H1 (cell line): ENCODE data around the gene MCHR2. TPM values are rescaled to one million over a fixed set of nuclear protein-coding genes. Genes with fewer than 3 reads are reported as not detected.

Source experiments
- CTCF ChIA-PET: fragments of 300-600 bp; sonication (Branson Sonifier 250); formaldehyde crosslinking; loops from one replicate; lab custom pipeline; 2021; ENCODE audit not compliant: partially characterized antibody; lab: Charles Lee
- POLR2A ChIA-PET: fragments of 300-600 bp; sonication (Branson Sonifier 250); formaldehyde crosslinking; loops from one replicate; lab custom pipeline; 2021; ENCODE audit warnings: inconsistent platforms; ENCODE audit not compliant: partially characterized antibody; lab: Charles Lee
- DNase-seq, 2 experiments: peaks; one replicate each; pipeline versions ENCODE4 v3.0.0 to v3.0.0-alpha.2; 2010 to 2022; ENCODE audit warnings: low spot score in 2 of 2, low read depth in 1 of 2, mixed read lengths in 1 of 2
- FAIRE-seq: peaks from 2 replicates; lab custom pipeline; 2011; peaks lifted over from hg19 to GRCh38; lab: Jason Lieb, UNC
- H2AFZ ChIP-seq: 2 replicates; pipeline ENCODE4 v1.8.1; 2012; ENCODE audit warnings: low read length, inconsistent platforms
- H2AK5ac ChIP-seq: 2 replicates; pipeline ENCODE4 v1.6.1; 2013; ENCODE audit warnings: low read depth, low read length
- H2BK120ac ChIP-seq: replicated peaks from 2 replicates; pipeline ENCODE3; 2013; ENCODE audit warnings: low read depth, low read length, inconsistent platforms
- H2BK12ac ChIP-seq: 2 replicates; pipeline ENCODE4 v1.6.1; 2013; ENCODE audit warnings: low read depth, low read length
- H2BK15ac ChIP-seq: 2 replicates; pipeline ENCODE4 v1.6.1; 2013; ENCODE audit warnings: low read length
- H2BK20ac ChIP-seq: 2 replicates; pipeline ENCODE4 v1.6.1; 2013; ENCODE audit warnings: low read length
- H2BK5ac ChIP-seq: 2 replicates; pipeline ENCODE4 v1.6.1; 2013; ENCODE audit warnings: low read depth, low read length
- H3K14ac ChIP-seq: 2 replicates; pipeline ENCODE4 v1.6.1; 2013; ENCODE audit warnings: inconsistent platforms; ENCODE audit not compliant: insufficient read length
- H3K18ac ChIP-seq: 2 replicates; pipeline ENCODE4 v1.6.1; 2013; ENCODE audit warnings: low read length; ENCODE audit errors: extremely low read depth
- H3K23ac ChIP-seq: 2 replicates; pipeline ENCODE4 v1.6.1; 2013; ENCODE audit warnings: inconsistent platforms; ENCODE audit not compliant: insufficient read length
- H3K23me2 ChIP-seq: 2 replicates; pipeline ENCODE4 v1.6.1; 2013; ENCODE audit warnings: low read depth, low read length
- H3K27ac ChIP-seq: 2 replicates; pipeline ENCODE4 v1.6.1; 2011; ENCODE audit warnings: low read depth, low read length, inconsistent platforms
- H3K27me3 ChIP-seq, 4 experiments: replicated peaks in 1 of 4; 1 replicate in 1 of 4; 2 replicates in 3 of 4; pipeline versions ENCODE4 v1.6.1 to v1.8.1; 2011 to 2013; ENCODE audit warnings: low read length in 3 of 4, mild to moderate bottlenecking in 3 of 4, inconsistent platforms in 2 of 4, mixed read lengths in 2 of 4, moderate library complexity in 1 of 4; ENCODE audit not compliant: control insufficient read depth in 3 of 4, insufficient read depth in 3 of 4; ENCODE audit errors: extremely low read depth in 1 of 4
- H3K36me3 ChIP-seq, 4 experiments: 2 replicates each; pipeline versions ENCODE4 v1.6.1 to v1.8.1; 2011 to 2013; ENCODE audit warnings: mild to moderate bottlenecking in 4 of 4, low read length in 3 of 4, moderate library complexity in 2 of 4, control low read depth in 1 of 4, inconsistent platforms in 1 of 4; ENCODE audit not compliant: insufficient read depth in 4 of 4, control insufficient read depth in 2 of 4
- H3K4ac ChIP-seq: replicated peaks from 2 replicates; pipeline ENCODE3; 2013; ENCODE audit warnings: low read length, low read depth, mixed read lengths, inconsistent platforms; ENCODE audit not compliant: insufficient read length
- H3K4me1 ChIP-seq, 4 experiments: replicated peaks in 1 of 4; 1 replicate in 1 of 4; 2 replicates in 3 of 4; pipeline versions ENCODE4 v1.6.1 to v1.8.1; 2011 to 2013; ENCODE audit warnings: low read length in 3 of 4, inconsistent platforms in 2 of 4, mixed read lengths in 1 of 4; ENCODE audit not compliant: insufficient read depth in 4 of 4, control insufficient read depth in 3 of 4
- H3K4me2 ChIP-seq, 2 experiments: 2 replicates each; pipeline versions ENCODE4 v1.6.1 to v1.8.1; 2011 to 2013; ENCODE audit warnings: low read depth in 2 of 2, low read length in 2 of 2, control low read depth in 1 of 2, inconsistent platforms in 1 of 2, mild to moderate bottlenecking in 1 of 2; ENCODE audit not compliant: insufficient read depth in 1 of 2
- H3K4me3 ChIP-seq, 4 experiments: fragments of 200-600, 300-600 bp in 1 of 4; sonication (generic), shearing (Covaris generic), sonication (Bioruptor Twin) in 1 of 4; 2 replicates each; pipeline versions ENCODE4 v1.5.1 to v1.8.1; 2011 to 2016; ENCODE audit warnings: low read length in 4 of 4, low read depth in 3 of 4, control low read depth in 2 of 4, inconsistent platforms in 2 of 4, mild to moderate bottlenecking in 2 of 4, mixed read lengths in 1 of 4, moderate library complexity in 1 of 4; ENCODE audit not compliant: insufficient read depth in 2 of 4; ENCODE audit errors: extremely low read depth in 1 of 4
- H3K56ac ChIP-seq: replicated peaks from 2 replicates; pipeline ENCODE3; 2013; ENCODE audit warnings: low read depth, mild to moderate bottlenecking, mixed read lengths, low read length, inconsistent platforms; ENCODE audit not compliant: insufficient read length
- H3K79me1 ChIP-seq: 2 replicates; pipeline ENCODE4 v1.6.1; 2013; ENCODE audit warnings: low read depth, low read length, control low read depth
- H3K79me2 ChIP-seq, 2 experiments: 2 replicates each; pipeline versions ENCODE4 v1.6.1 to v1.8.1; 2012 to 2013; ENCODE audit warnings: low read length in 2 of 2, mild to moderate bottlenecking in 2 of 2, inconsistent platforms in 1 of 2; ENCODE audit not compliant: insufficient read depth in 2 of 2, control insufficient read depth in 1 of 2
- H3K9ac ChIP-seq, 4 experiments: replicated peaks in 1 of 4; 1 replicate in 1 of 4; 2 replicates in 3 of 4; pipeline versions ENCODE4 v1.6.1 to v1.8.1; 2011 to 2013; ENCODE audit warnings: low read depth in 3 of 4, low read length in 3 of 4, control low read depth in 2 of 4, mild to moderate bottlenecking in 2 of 4, moderate library complexity in 2 of 4, inconsistent platforms in 1 of 4; ENCODE audit errors: extremely low read depth in 1 of 4
- H3K9me3 ChIP-seq, 2 experiments: 2 replicates each; pipeline versions ENCODE4 v1.6.1 to v1.8.1; 2012 to 2013; ENCODE audit warnings: mild to moderate bottlenecking in 2 of 2, moderate library complexity in 2 of 2, control low read depth in 1 of 2, inconsistent platforms in 1 of 2, low read depth in 1 of 2, low read length in 1 of 2, mixed read lengths in 1 of 2; ENCODE audit not compliant: insufficient read depth in 2 of 2
- H4K20me1 ChIP-seq, 2 experiments: replicated peaks in 1 of 2; 2 replicates each; pipeline versions ENCODE3 to v1.8.1; 2011 to 2013; ENCODE audit warnings: inconsistent platforms in 2 of 2, low read length in 2 of 2, mild to moderate bottlenecking in 1 of 2; ENCODE audit not compliant: insufficient read depth in 2 of 2, control insufficient read depth in 1 of 2
- H4K5ac ChIP-seq: 2 replicates; pipeline ENCODE4 v1.6.1; 2013; ENCODE audit warnings: low read length, low read depth, mixed read lengths, inconsistent platforms; ENCODE audit not compliant: insufficient read length
- H4K8ac ChIP-seq: 2 replicates; pipeline ENCODE4 v1.8.0; 2013; ENCODE audit warnings: mild to moderate bottlenecking, moderate library complexity, low read length, inconsistent platforms; ENCODE audit not compliant: insufficient read depth; ENCODE audit errors: extremely low read depth
- H4K91ac ChIP-seq: replicated peaks from 2 replicates; pipeline ENCODE3; 2013; ENCODE audit warnings: low read length, mixed read lengths, inconsistent platforms; ENCODE audit not compliant: insufficient read length
- ASH2L ChIP-seq: fragments of 200-600, 300-600 bp; sonication (generic); IDR thresholded peaks from one replicate; pipeline ENCODE4 v1.7.1; 2017; ENCODE audit warnings: low read length
- BACH1 ChIP-seq: IDR thresholded peaks from 2 replicates; pipeline ENCODE4 v1.6.1; 2012; ENCODE audit warnings: low read length, improper control_type of control experiment
- CTBP2 ChIP-seq: IDR thresholded peaks from 2 replicates; pipeline ENCODE4 v1.7.0; 2011; ENCODE audit warnings: borderline replicate concordance, mild to moderate bottlenecking, moderate library complexity, mixed read lengths, low read length; ENCODE audit not compliant: insufficient read depth, insufficient read length
- EZH2 ChIP-seq: fragments of 200-600 bp; sonication (generic); IDR thresholded peaks from 2 replicates; pipeline ENCODE4 v1.7.1; 2012; ENCODE audit warnings: low read depth, mild to moderate bottlenecking, moderate library complexity, low read length, inconsistent platforms; ENCODE audit not compliant: severe bottlenecking
- HDAC2 ChIP-seq, 2 experiments: fragments of 300-600 bp in 1 of 2; sonication (generic) in 1 of 2; IDR thresholded peaks; 2 replicates each; pipeline ENCODE4 v1.6.1; 2011 to 2012; ENCODE audit warnings: low read depth in 2 of 2, low read length in 2 of 2, mild to moderate bottlenecking in 2 of 2, moderate library complexity in 2 of 2, borderline replicate concordance in 1 of 2, inconsistent platforms in 1 of 2
- HDAC6 ChIP-seq: IDR thresholded peaks from one replicate; pipeline ENCODE4 v1.7.1; 2012; ENCODE audit warnings: low read depth, mild to moderate bottlenecking, inconsistent platforms, low read length, moderate library complexity
- KDM4A ChIP-seq: IDR thresholded peaks from one replicate; pipeline ENCODE4 v1.7.1; 2012; ENCODE audit warnings: low read depth, mild to moderate bottlenecking, moderate library complexity, low read length, inconsistent platforms; ENCODE audit not compliant: severe bottlenecking
- PHF8 ChIP-seq: fragments of 200-600 bp; sonication (generic); conservative IDR thresholded peaks from 2 replicates; pipeline ENCODE4 v1.7.1; 2012; ENCODE audit warnings: low read depth, mild to moderate bottlenecking, inconsistent platforms, low read length, moderate library complexity
- YY1 ChIP-seq: IDR thresholded peaks from 2 replicates; pipeline ENCODE4 v1.6.1; 2011; ENCODE audit warnings: low read depth, mild to moderate bottlenecking, low read length
- WGBS, 2 experiments: shearing (Covaris generic) in 1 of 2; methylation state at CpG; one replicate each; pipeline versions ENCODE4 v1.1.6 to v1.1.7; 2013 to 2015; ENCODE audit warnings: low lambda C conversion rate in 2 of 2, mixed read lengths in 2 of 2, inconsistent platforms in 1 of 2, low coverage in 1 of 2, missing lambda C conversion rate in 1 of 2; ENCODE audit not compliant: insufficient replicate concordance in 2 of 2, insufficient coverage in 1 of 2, insufficient read length in 1 of 2; ENCODE audit errors: extremely low coverage in 1 of 2, missing lambda C conversion rate in 1 of 2; 5-methylcytosine and 5-hydroxymethylcytosine counted together
- long read RNA-seq, 2 experiments: library from RNA in 1 of 2; library from capped mRNA in 1 of 2; stranded (forward); transcript quantifications; one replicate each; pipeline ENCODE4 v2.0.0, GENCODE V29; 2021; ENCODE audit warnings: inconsistent platforms in 1 of 2
- polyA minus RNA-seq, 3 experiments: library from RNA; depleted of rRNA, polyadenylated mRNA; stranded (reverse); fragments of >200 nt; gene quantifications; 1 replicate in 2 of 3; 2 replicates in 1 of 3; pipeline ENCODE4 v1.2.3, GENCODE V29; 2011
- polyA plus RNA-seq, 7 experiments: library from polyadenylated mRNA; depleted of rRNA in 3 of 7; stranded (reverse) in 5 of 7; unstranded in 2 of 7; fragments of >200 nt in 5 of 7; fragments of 200-250 nt in 2 of 7; gene quantifications; 1 replicate in 5 of 7; 2 replicates in 1 of 7; 4 replicates in 1 of 7; pipeline versions ENCODE4 v1.2.1 to v1.2.3, GENCODE V29; 2011 to 2013; ENCODE audit warnings: missing spikeins in 2 of 7, mixed read lengths in 2 of 7
- total RNA-seq: library from RNA; stranded (reverse); fragmentation: NEBNext Ultra II Directional; extraction: Animal tissue kit (Norgen Biotek cat#: 25700); gene quantifications from 2 replicates; pipeline ENCODE4 v1.2.1, GENCODE V29; 2021

MCHR2 gene
- not detected in 2 replicates for total RNA-seq
- not detected in 2 replicates for polyA plus RNA-seq (2011; rRNA removed)
- polyA plus RNA-seq (2011; cell fraction: cytosol; rRNA removed) = not detected
- polyA plus RNA-seq (2011; cell fraction: nucleus; rRNA removed) = not detected
- polyA plus RNA-seq (2012, experiment 1 of 2) = not detected in 4 replicates
- not detected for polyA plus RNA-seq (2012, experiment 2 of 2)
- polyA plus RNA-seq (2013, experiment 1 of 2) = not detected
- 0.02 TPM for polyA plus RNA-seq (2013, experiment 2 of 2)
- not detected in 2 replicates for polyA minus RNA-seq (2011; rRNA and poly(A)+ RNA removed)
- not detected for polyA minus RNA-seq (2011; cell fraction: cytosol; rRNA and poly(A)+ RNA removed)
- polyA minus RNA-seq (2011; cell fraction: nucleus; rRNA and poly(A)+ RNA removed) = not detected
- long read RNA-seq, experiment 1 = 0 reads
- long read RNA-seq, experiment 2 = 0 reads

GRCh38 chr6:99993533-99994251 is at the start of gene MCHR2:
Gene MCHR2 (minus strand): TSS chr6:99994223. CDS start chr6:99956147, 38,076 bp downstream.
- Histone ChIP-seq H2AK5ac (no peak within 1 kb of the TSS), H3K79me1 (no peaks in the 10 kb centered on the region), H4K8ac (peak within 1 kb of the TSS; percentile 59; the same call in 1 of the 2 replicates), H2BK5ac (no peak within 1 kb of the TSS), H3K4me2 (peak within 1 kb of the TSS; percentile 68 to 76), H3K4ac (no peak within 1 kb of the TSS), H3K23ac (no peak within 1 kb of the TSS), H3K4me1 (peaks cover 0 to 2% (median 0%) of the 10 kb centered on the region in 4 experiments; a peak in 1 of 7 replicates), H2BK15ac (no peak within 1 kb of the TSS), H4K5ac (no peak within 1 kb of the TSS), H2BK120ac (no peak within 1 kb of the TSS), H3K18ac (no peak within 1 kb of the TSS; the same call in 1 of the 2 replicates), H3K9ac (peak within 1 kb of the TSS in 1 of 4 experiments; percentile 24; a peak in 2 of 7 replicates), H3K27ac (no peak within 1 kb of the TSS), H3K56ac (no peak within 1 kb of the TSS), H3K9me3 (no peaks in the 10 kb centered on the region), H4K91ac (no peak within 1 kb of the TSS), H3K4me3 (peak within 1 kb of the TSS; percentile 49 to 69 (median 54)), H3K79me2 (no peaks in the 10 kb centered on the region), H4K20me1 (no peaks in the 10 kb centered on the region), H3K14ac (no peak within 1 kb of the TSS), H3K36me3 (no peaks in the 10 kb centered on the region), H3K23me2 (peaks cover 4% of the 10 kb centered on the region; the same call in 1 of the 2 replicates), H2BK12ac (no peak within 1 kb of the TSS), H3K27me3 (peaks cover 7 to 32% (median 22%) of the 10 kb centered on the region in 4 experiments), H2BK20ac (no peak within 1 kb of the TSS), H2AFZ (peak within 1 kb of the TSS; percentile 84)
- 7% methylated on average over 46 of the region's 64 CpGs; no CpG with 5 or more reads in 1 of the 2 experiments for WGBS, 2 experiments
- peak in 1 of 2 experiments; percentile 64 for DNase-seq
- ChIA-PET CTCF (interaction anchor here (1.0 to 2.2 kb wide), 3 partner anchors 9 to 106 kb away, joined by 3 to 9 read pairs (median 3); no protein-coding TSS in a partner anchor), POLR2A (no interaction called here)
- no peak for FAIRE-seq
- TF ChIP-seq BACH1 = 0 out of 2 replicates have a peak, but pooled peaks have one; percentile 16
- TF ChIP-seq HDAC6 = no peak
- TF ChIP-seq ASH2L = peak; percentile 48
- TF ChIP-seq CTBP2 = peak; percentile 74
- TF ChIP-seq EZH2 = peak; percentile 69
- TF ChIP-seq HDAC2 (IDR thresholded peaks at IDR 0.05; ENCODE audit: borderline replicate concordance in 1 of 2, low read depth in 2 of 2, low read length in 2 of 2) = peak in 1 of 2 experiments; percentile 58; a peak in 1 of 4 replicates
- TF ChIP-seq YY1 = no peak
- TF ChIP-seq PHF8 = 0 out of 2 replicates have a peak, but pooled peaks have one; percentile 17
- TF ChIP-seq KDM4A = peak; percentile 94
